ENCODE measurements around the gene GOLGA8O. TPM values are rescaled to one million over a fixed set of nuclear protein-coding genes. Genes with fewer than 3 reads are reported as not detected.
A peak's percentile ranks its signal among the peaks of the same experiment; 100 is the strongest.
"Not testable (repeated sequence)": the region's sequence is repeated elsewhere in the genome, so short reads cannot be mapped to it uniquely, and the experiment has no call there.

Gene GOLGA8O
- 10 to 100 TPM; 20.0 to 21.8 TPM for total RNA-seq

- ATAC-seq; H3K27ac Mint-ChIP-seq; POLR2A ChIA-PET; H3K4me3 Mint-ChIP-seq; CTCF ChIA-PET; H3K9me3 Mint-ChIP-seq (ENCODE audit: insufficient read depth); H3K4me1 Mint-ChIP-seq (ENCODE audit: low read depth); H3K27me3 Mint-ChIP-seq (ENCODE audit: low read depth); H3K36me3 Mint-ChIP-seq (ENCODE audit: low read depth); DNase-seq: not testable (repeated sequence)
Observed at GRCh38 chr15:32455534-32455933, at the start of gene GOLGA8O. GOLGA8O (minus strand) TSS chr15:32455634; CDS start chr15:32455536, 98 bp downstream.

- POLR2A ChIA-PET; CTCF ChIA-PET; H3K27me3 Mint-ChIP-seq (ENCODE audit: low read depth); H3K4me1 Mint-ChIP-seq (ENCODE audit: low read depth); H3K27ac Mint-ChIP-seq; H3K4me3 Mint-ChIP-seq; H3K9me3 Mint-ChIP-seq (ENCODE audit: insufficient read depth); ATAC-seq; DNase-seq; H3K36me3 Mint-ChIP-seq (ENCODE audit: low read depth): not testable (repeated sequence)
Observed at GRCh38 chr15:32504152-32504811, 48.8 kb upstream of the GOLGA8O start.

- DNase-seq; POLR2A ChIA-PET; ATAC-seq; CTCF ChIA-PET; H3K9me3 Mint-ChIP-seq (ENCODE audit: insufficient read depth); H3K27ac Mint-ChIP-seq; H3K4me1 Mint-ChIP-seq (ENCODE audit: low read depth); H3K4me3 Mint-ChIP-seq; H3K36me3 Mint-ChIP-seq (ENCODE audit: low read depth); H3K27me3 Mint-ChIP-seq (ENCODE audit: low read depth): not testable (repeated sequence)
Observed at GRCh38 chr15:32502946-32503345, 47.5 kb upstream of the GOLGA8O start.

- H3K9me3 Mint-ChIP-seq (ENCODE audit: insufficient read depth); H3K4me3 Mint-ChIP-seq; DNase-seq; POLR2A ChIA-PET; H3K4me1 Mint-ChIP-seq (ENCODE audit: low read depth); H3K27ac Mint-ChIP-seq; H3K27me3 Mint-ChIP-seq (ENCODE audit: low read depth); ATAC-seq; H3K36me3 Mint-ChIP-seq (ENCODE audit: low read depth); CTCF ChIA-PET: not testable (repeated sequence)
Observed at GRCh38 chr15:32492768-32493167, 37.3 kb upstream of the GOLGA8O start.

- ATAC-seq; H3K27ac Mint-ChIP-seq; H3K36me3 Mint-ChIP-seq (ENCODE audit: low read depth); H3K27me3 Mint-ChIP-seq (ENCODE audit: low read depth); DNase-seq; POLR2A ChIA-PET; CTCF ChIA-PET; H3K4me1 Mint-ChIP-seq (ENCODE audit: low read depth); H3K9me3 Mint-ChIP-seq (ENCODE audit: insufficient read depth); H3K4me3 Mint-ChIP-seq: not testable (repeated sequence)
Observed at GRCh38 chr15:32486474-32486873, 31.0 kb upstream of the GOLGA8O start.

- H3K27ac Mint-ChIP-seq; H3K36me3 Mint-ChIP-seq (ENCODE audit: low read depth); DNase-seq; ATAC-seq; H3K4me1 Mint-ChIP-seq (ENCODE audit: low read depth); H3K27me3 Mint-ChIP-seq (ENCODE audit: low read depth); CTCF ChIA-PET; H3K9me3 Mint-ChIP-seq (ENCODE audit: insufficient read depth); H3K4me3 Mint-ChIP-seq; POLR2A ChIA-PET: not testable (repeated sequence)
Observed at GRCh38 chr15:32483377-32483776, 27.9 kb upstream of the GOLGA8O start.

GRCh38 chr15:32481683-32482082 lies 26.2 kb upstream of the GOLGA8O start:
- CTCF ChIA-PET; H3K9me3 Mint-ChIP-seq (ENCODE audit: insufficient read depth); ATAC-seq; DNase-seq; H3K36me3 Mint-ChIP-seq (ENCODE audit: low read depth); H3K4me1 Mint-ChIP-seq (ENCODE audit: low read depth); H3K4me3 Mint-ChIP-seq; H3K27me3 Mint-ChIP-seq (ENCODE audit: low read depth); POLR2A ChIA-PET; H3K27ac Mint-ChIP-seq: not testable (repeated sequence)

GRCh38 chr15:32468076-32468475 lies 12.6 kb upstream of the GOLGA8O start:
- ATAC-seq; H3K4me1 Mint-ChIP-seq (ENCODE audit: low read depth); CTCF ChIA-PET; H3K36me3 Mint-ChIP-seq (ENCODE audit: low read depth); H3K27ac Mint-ChIP-seq; H3K9me3 Mint-ChIP-seq (ENCODE audit: insufficient read depth); H3K27me3 Mint-ChIP-seq (ENCODE audit: low read depth); DNase-seq; POLR2A ChIA-PET; H3K4me3 Mint-ChIP-seq: not testable (repeated sequence)

GRCh38 chr15:32440445-32440977 lies 14.9 kb downstream of the GOLGA8O start:
- CTCF ChIA-PET; H3K4me1 Mint-ChIP-seq (ENCODE audit: low read depth): not testable (repeated sequence)

GRCh38 chr15:32434102-32434963 lies 21.1 kb downstream of the GOLGA8O start:
- H3K27me3 Mint-ChIP-seq (ENCODE audit: low read depth); CTCF ChIA-PET: not testable (repeated sequence)
- peak; percentile 82 for ATAC-seq

More at GRCh38 chr15:32440445-32440977, 14.9 kb downstream of the GOLGA8O start:
- DNase-seq; H3K4me3 Mint-ChIP-seq; POLR2A ChIA-PET; H3K27ac Mint-ChIP-seq; H3K27me3 Mint-ChIP-seq (ENCODE audit: low read depth); H3K9me3 Mint-ChIP-seq (ENCODE audit: insufficient read depth); H3K36me3 Mint-ChIP-seq (ENCODE audit: low read depth): not testable (repeated sequence)
- ATAC-seq = peak; percentile 75

GRCh38 chr15:32427635-32428034 lies 27.8 kb downstream of the GOLGA8O start:
- H3K4me1 Mint-ChIP-seq (ENCODE audit: low read depth); H3K9me3 Mint-ChIP-seq (ENCODE audit: insufficient read depth); CTCF ChIA-PET; DNase-seq; H3K27ac Mint-ChIP-seq; POLR2A ChIA-PET; H3K4me3 Mint-ChIP-seq; H3K27me3 Mint-ChIP-seq (ENCODE audit: low read depth); H3K36me3 Mint-ChIP-seq (ENCODE audit: low read depth); ATAC-seq: not testable (repeated sequence)

More at GRCh38 chr15:32434102-32434963, 21.1 kb downstream of the GOLGA8O start:
- H3K9me3 Mint-ChIP-seq (ENCODE audit: insufficient read depth); POLR2A ChIA-PET; DNase-seq; H3K27ac Mint-ChIP-seq; H3K4me1 Mint-ChIP-seq (ENCODE audit: low read depth); H3K36me3 Mint-ChIP-seq (ENCODE audit: low read depth); H3K4me3 Mint-ChIP-seq: not testable (repeated sequence)

GRCh38 chr15:32426511-32426910 lies 28.9 kb downstream of the GOLGA8O start:
- POLR2A ChIA-PET = not testable (repeated sequence)

More at GRCh38 chr15:32426511-32426910, 28.9 kb downstream of the GOLGA8O start:
- DNase-seq; H3K27ac Mint-ChIP-seq; H3K9me3 Mint-ChIP-seq (ENCODE audit: insufficient read depth); H3K27me3 Mint-ChIP-seq (ENCODE audit: low read depth); ATAC-seq; H3K36me3 Mint-ChIP-seq (ENCODE audit: low read depth); H3K4me1 Mint-ChIP-seq (ENCODE audit: low read depth); CTCF ChIA-PET; H3K4me3 Mint-ChIP-seq: not testable (repeated sequence)
